ENCODE data around the gene MED9. TPM values are rescaled to one million over a fixed set of nuclear protein-coding genes. Genes with fewer than 3 reads are reported as not detected.

Gene MED9
- total and polyA plus RNA-seq, 2 donors (not counting 3 experiments of a cell fraction or from before 2014, with no cell fraction given), result 15.1 to 18.2 TPM

DNA sequence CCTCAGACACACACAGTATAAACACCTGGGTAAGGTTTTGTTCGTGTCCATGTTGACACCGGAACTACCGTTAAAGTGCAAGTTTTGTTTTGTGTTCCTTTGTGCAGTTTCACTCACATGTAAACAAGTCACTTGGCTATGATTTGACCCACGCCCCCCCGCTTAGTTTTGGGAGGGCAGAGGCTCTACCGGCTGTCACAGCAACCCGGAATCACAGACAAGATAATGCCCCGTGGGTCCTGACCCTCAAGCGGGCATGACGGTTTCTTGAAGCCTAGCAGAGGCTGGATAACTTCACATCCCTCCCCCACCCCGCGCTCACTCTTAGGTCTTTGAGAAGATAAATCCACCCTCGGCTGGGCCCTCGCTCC is 17.7 kb downstream of the MED9 start:
- Histone ChIP-seq H3K4me3 (replicated peaks in 1 of 3; ENCODE audit: insufficient read depth in 1 of 3, low read depth in 1 of 3, low read length in 3 of 3) (peak overlapping the region; percentile 15 to 53 (median 39)), H3K9ac (replicated peaks; ENCODE audit: extremely low read depth, insufficient read depth, low read length) (peak overlapping the region; percentile 48)
- CTCF ChIA-PET, result interaction anchor here (0.6 to 0.8 kb wide), 2 partner anchors 112 to 147 kb away, joined by 3 to 4 read pairs; no protein-coding TSS in a partner anchor

More for the DNA sequence above, 17.7 kb downstream of the MED9 start:
- DNase-seq (ENCODE audit: low read depth, low spot score) (peak; percentile 20), FAIRE-seq (peak; percentile 87)
- peaks cover 13% of the 10 kb centered on the region for H3K4me1 ChIP-seq (ENCODE audit: control insufficient read depth, extremely low read depth, insufficient read depth, low read length)
- TF ChIP-seq JUN (IDR thresholded peaks at IDR 0.05; ENCODE audit: borderline replicate concordance, insufficient read depth, insufficient read length, low read depth), result no peak
- TF ChIP-seq, protein P1, sequence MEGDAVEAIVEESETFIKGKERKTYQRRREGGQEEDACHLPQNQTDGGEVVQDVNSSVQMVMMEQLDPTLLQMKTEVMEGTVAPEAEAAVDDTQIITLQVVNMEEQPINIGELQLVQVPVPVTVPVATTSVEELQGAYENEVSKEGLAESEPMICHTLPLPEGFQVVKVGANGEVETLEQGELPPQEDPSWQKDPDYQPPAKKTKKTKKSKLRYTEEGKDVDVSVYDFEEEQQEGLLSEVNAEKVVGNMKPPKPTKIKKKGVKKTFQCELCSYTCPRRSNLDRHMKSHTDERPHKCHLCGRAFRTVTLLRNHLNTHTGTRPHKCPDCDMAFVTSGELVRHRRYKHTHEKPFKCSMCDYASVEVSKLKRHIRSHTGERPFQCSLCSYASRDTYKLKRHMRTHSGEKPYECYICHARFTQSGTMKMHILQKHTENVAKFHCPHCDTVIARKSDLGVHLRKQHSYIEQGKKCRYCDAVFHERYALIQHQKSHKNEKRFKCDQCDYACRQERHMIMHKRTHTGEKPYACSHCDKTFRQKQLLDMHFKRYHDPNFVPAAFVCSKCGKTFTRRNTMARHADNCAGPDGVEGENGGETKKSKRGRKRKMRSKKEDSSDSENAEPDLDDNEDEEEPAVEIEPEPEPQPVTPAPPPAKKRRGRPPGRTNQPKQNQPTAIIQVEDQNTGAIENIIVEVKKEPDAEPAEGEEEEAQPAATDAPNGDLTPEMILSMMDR (IDR thresholded peaks at IDR 0.05; ENCODE audit: extremely low read depth in 1 of 2, insufficient read depth in 1 of 2, low read depth in 1 of 2, low read length in 2 of 2), result no peak
- TF ChIP-seq EZH2 (IDR thresholded peaks at IDR 0.05; ENCODE audit: borderline replicate concordance, low read depth, low read length, severe bottlenecking), result no peak
- TF ChIP-seq POLR2AphosphoS5 (IDR thresholded peaks at IDR 0.05; ENCODE audit: insufficient read depth, low read depth, low read length), result no peak
- H3K79me2 ChIP-seq (ENCODE audit: control insufficient read depth, insufficient read depth, low read length), result no peaks in the 10 kb centered on the region
- peaks cover 5 to 8% of the 10 kb centered on the region in 2 experiments for H3K36me3 ChIP-seq (ENCODE audit: control insufficient read depth in 2 of 2, extremely low read depth in 1 of 2, insufficient read depth in 2 of 2, low read length in 2 of 2)
- peak overlapping the region; percentile 24 for H2AFZ ChIP-seq (ENCODE audit: low read depth, low read length)
- POLR2A ChIA-PET, result interaction anchor here (2.7 kb wide), 1 partner anchor 48 kb away, joined by 9 read pairs; no protein-coding TSS in a partner anchor
- H4K20me1 ChIP-seq (replicated peaks; ENCODE audit: control insufficient read depth, extremely low read depth, insufficient read depth, low read length), result no peaks in the 10 kb centered on the region
- H3K4me2 ChIP-seq (ENCODE audit: insufficient read depth, low read length), result peak overlapping the region; percentile 76
- no peaks in the 10 kb centered on the region for H3K9me1 ChIP-seq (replicated peaks; ENCODE audit: control insufficient read depth, extremely low read depth, insufficient read depth, low read length)
- BruUV-seq (replicated peaks), result no TSS peak
- no peaks in the 10 kb centered on the region for H3K9me3 ChIP-seq (replicated peaks; ENCODE audit: control insufficient read depth, insufficient read depth, low read length)
- H3K27ac ChIP-seq (ENCODE audit: insufficient read depth, low read depth, low read length), result no peak overlapping the region
- dilution Hi-C loops (cut with MboI; ENCODE audit: extremely low pct_ligation_motif_present, low sequenced_read_pairs) (no loop called here), intact Hi-C loops (cut with micrococcal nuclease) (loop anchor here (1.0 to 10.0 kb wide), 2 partner anchors 18 to 420 kb away; partner anchors contain the start of gene MED9)
- no peaks in the 10 kb centered on the region for H3K27me3 ChIP-seq (ENCODE audit: control insufficient read depth in 2 of 2, insufficient read depth in 2 of 2, low read length in 2 of 2)

All from endothelial cell of umbilical vein (primary cell).